GM10248 (cell line): ENCODE measurements around the gene C1RL.

Source experiments
- CTCF ChIA-PET: fragments of 300-600 bp; sonication (Branson Sonifier 250); formaldehyde crosslinking; extraction: SDS; loops from one replicate; lab custom pipeline; 2021; ENCODE audit warnings: antibody characterized with exemption; lab: Yijun Ruan, JAX
- POLR2A ChIA-PET: fragments of 350-650 bp; sonication (Branson Sonifier 250); formaldehyde crosslinking; extraction: SDS; loops from one replicate; lab custom pipeline; 2020; ENCODE audit warnings: antibody characterized with exemption; lab: Yijun Ruan, JAX
- DNase-seq: peaks from one replicate; pipeline ENCODE4 v3.0.0; 2012; ENCODE audit errors: extremely low spot score
- TF ChIP-seq, protein P1 (sequence below): IDR thresholded peaks from 2 replicates; pipeline ENCODE4 v1.5.1; 2012; ENCODE audit warnings: mild to moderate bottlenecking, low read depth; ENCODE audit errors: extremely low read depth, missing control alignments, control extremely low read depth

Gene C1RL

DNA sequence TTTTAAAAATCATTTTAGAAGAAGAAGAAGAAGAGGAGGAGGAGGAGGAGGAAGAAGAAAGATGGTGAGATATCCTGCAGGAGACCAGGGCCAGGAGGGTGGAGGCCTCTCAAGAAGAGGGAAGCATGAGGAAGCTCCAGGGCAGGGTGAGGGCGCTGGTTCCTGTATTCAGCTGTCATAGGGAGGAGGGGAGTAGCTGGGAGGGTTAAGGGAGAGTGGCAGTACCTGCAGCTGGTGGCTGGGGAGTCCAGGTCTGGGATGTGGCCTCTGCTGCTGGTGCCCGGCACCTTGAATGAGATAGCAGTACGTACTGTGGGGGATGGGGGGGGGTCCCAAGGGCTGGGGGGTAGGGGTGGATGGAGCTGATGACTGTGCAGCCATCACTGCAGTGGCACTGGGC is 9.9 kb upstream of the C1RL start:
- ChIA-PET CTCF (interaction anchor here (1.1 to 11.5 kb wide), 4 partner anchors 8 to 154 kb away, joined by 4 to 108 read pairs (median 4); partner anchors contain the start of genes C1RL and CLSTN3), POLR2A (no interaction called here)
- DNase-seq, result no peak
- TF ChIP-seq, protein P1, sequence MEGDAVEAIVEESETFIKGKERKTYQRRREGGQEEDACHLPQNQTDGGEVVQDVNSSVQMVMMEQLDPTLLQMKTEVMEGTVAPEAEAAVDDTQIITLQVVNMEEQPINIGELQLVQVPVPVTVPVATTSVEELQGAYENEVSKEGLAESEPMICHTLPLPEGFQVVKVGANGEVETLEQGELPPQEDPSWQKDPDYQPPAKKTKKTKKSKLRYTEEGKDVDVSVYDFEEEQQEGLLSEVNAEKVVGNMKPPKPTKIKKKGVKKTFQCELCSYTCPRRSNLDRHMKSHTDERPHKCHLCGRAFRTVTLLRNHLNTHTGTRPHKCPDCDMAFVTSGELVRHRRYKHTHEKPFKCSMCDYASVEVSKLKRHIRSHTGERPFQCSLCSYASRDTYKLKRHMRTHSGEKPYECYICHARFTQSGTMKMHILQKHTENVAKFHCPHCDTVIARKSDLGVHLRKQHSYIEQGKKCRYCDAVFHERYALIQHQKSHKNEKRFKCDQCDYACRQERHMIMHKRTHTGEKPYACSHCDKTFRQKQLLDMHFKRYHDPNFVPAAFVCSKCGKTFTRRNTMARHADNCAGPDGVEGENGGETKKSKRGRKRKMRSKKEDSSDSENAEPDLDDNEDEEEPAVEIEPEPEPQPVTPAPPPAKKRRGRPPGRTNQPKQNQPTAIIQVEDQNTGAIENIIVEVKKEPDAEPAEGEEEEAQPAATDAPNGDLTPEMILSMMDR, result no peak

DNA sequence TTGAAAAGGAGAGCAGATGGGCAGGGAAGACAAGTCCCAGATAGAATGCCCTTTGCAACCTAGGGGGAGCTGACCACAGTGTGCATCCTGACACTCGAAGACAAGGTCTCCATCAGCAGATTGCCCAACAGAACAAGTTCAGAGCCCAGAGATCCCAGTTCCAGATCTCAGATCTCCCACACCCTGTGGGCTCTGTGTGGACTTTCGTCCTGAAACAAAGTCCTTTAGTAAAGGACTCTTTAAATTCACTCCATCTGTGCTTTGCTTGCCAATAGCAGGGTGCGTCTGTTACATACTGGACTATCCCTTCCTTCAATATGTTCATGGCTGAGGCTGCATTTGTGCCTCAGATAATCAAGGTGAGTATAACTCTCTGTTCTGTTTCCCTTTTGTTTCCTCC is 8.7 kb upstream of the C1RL start:
- TF ChIP-seq, protein P1, result no peak
- POLR2A ChIA-PET, result interaction anchor here (0.9 kb wide), 1 partner anchor 11 kb away, joined by 4 read pairs; no protein-coding TSS in a partner anchor
- CTCF ChIA-PET, result interaction anchor here (1.1 to 11.5 kb wide), 3 partner anchors 7 to 153 kb away, joined by 4 to 108 read pairs (median 4); partner anchors contain the start of gene C1RL
- DNase-seq, result no peak

DNA sequence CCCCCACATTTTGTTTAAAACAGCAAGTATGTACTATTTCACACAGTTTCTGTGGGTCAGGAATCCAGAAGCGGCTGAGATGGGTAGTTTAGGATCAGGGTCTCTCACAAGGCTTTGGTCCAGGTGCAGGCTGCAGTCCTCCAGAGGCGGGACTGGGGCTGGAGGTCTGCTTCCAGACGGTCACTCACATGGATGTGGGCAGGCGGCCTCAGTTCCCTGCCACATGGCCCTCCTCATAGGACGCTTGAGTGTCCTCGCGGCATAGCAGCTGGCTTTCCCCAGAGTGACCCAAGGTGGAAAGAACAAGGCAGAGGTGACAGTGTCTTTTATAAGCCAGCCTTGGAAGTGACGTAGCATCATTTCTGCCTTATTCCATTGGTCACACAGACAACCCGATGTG is 7.9 kb upstream of the C1RL start:
- TF ChIP-seq, protein P1, result no peak
- ChIA-PET CTCF (interaction anchor here (1.2 to 11.5 kb wide), 2 partner anchors 6 to 24 kb away, joined by 3 to 108 read pairs; partner anchors contain the start of gene C1RL), POLR2A (no interaction called here)

DNA sequence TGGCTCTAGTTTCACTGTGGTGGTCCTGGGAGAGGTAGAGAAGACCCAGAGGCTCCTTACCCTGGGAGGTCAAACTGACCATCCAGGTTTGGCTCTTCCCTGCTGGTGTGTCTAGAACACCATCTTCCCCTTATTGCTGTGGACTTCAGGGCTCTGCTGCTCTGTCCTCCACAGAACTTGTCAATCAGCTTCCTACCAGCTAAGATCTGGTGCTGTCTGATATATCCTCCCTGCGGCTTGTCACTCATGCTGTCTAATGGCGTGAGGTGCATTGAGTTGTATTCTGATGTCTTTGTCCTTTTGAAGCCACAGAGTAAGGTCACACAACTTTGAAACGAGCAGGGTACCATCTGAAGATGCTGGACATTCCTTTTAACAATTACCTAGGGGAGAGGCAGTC is 7.2 kb upstream of the C1RL start:
- CTCF ChIA-PET, result interaction anchor here (1.2 to 11.5 kb wide), 2 partner anchors 6 to 24 kb away, joined by 3 to 108 read pairs; partner anchors contain the start of gene C1RL
- TF ChIP-seq, protein P1, result no peak
- POLR2A ChIA-PET, result no interaction called here
- no peak for DNase-seq

More for the DNA sequence above, 7.9 kb upstream of the C1RL start:
- DNase-seq, result no peak

DNA sequence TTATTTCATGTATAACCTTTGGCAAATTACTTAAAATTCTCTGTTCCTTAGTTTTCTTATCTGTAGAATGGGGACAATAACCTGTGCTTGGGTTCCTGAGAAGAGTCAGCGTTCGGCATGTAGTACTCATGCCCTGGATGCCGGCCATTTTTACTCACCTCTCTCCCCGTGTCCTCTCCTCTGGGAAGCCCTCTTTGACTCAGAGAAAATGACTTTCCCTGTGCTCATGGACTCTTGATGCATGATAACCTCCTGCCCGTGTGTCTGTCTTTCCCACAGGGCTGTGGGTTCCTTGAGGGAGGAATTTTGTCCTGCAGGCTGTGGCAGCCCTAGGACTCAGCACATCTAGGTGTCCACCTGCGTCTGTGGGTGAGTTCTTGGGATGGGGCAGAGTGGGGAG is 5.8 kb upstream of the C1RL start:
- POLR2A ChIA-PET, result no interaction called here
- DNase-seq, result no peak
- CTCF ChIA-PET, result interaction anchor here (8.3 kb wide), 1 partner anchor 7 kb away, joined by 108 read pairs; no protein-coding TSS in a partner anchor

DNA sequence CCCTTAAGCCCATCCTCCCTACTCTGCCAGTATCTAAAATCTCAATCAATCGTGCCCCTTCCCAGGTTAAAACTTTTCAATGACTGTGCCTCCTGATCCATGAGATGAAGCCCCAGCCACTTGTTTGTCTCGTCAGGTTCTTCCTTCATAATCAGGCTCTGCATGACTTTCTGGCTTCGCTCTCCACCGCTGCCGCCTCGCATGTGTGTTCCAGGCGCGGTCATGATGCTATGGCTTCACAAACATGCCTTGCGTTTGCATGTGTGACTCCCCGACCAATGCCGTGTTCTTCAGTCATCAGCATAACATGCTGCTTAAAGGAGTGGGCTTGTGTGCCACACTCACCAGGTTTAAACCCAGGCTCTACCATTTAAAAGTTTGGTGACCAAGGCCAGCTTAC is 5.0 kb upstream of the C1RL start:
- no peak for DNase-seq
- POLR2A ChIA-PET, result no interaction called here
- TF ChIP-seq, protein P1, result no peak
- CTCF ChIA-PET, result interaction anchor here (1.0 to 8.3 kb wide), 17 partner anchors 8 to 244 kb away, joined by 3 to 108 read pairs (median 6); partner anchors contain the start of genes C12orf57, RNU7-1 and SPSB2

More for the DNA sequence above, 5.8 kb upstream of the C1RL start:
- TF ChIP-seq, protein P1, result no peak
